MM.1S (cell line): Measurements from ENCODE around the gene IMP3.

ENCODE experiments used
- DNase-seq: peaks from one replicate; pipeline ENCODE4 v3.0.0-alpha.2; 2015
- H2AFZ ChIP-seq: fragments of 300-600 bp; sonication (generic); 2 replicates; pipeline ENCODE4 v1.6.0; 2016; ENCODE audit warnings: antibody characterized with exemption, low read length
- H3F3A ChIP-seq: fragments of 300-600 bp; sonication (generic); 2 replicates; pipeline ENCODE4 v1.6.1; 2016; ENCODE audit warnings: mild to moderate bottlenecking, antibody characterized with exemption, low read length, moderate library complexity, mixed read lengths; ENCODE audit not compliant: insufficient read depth
- H3K27ac ChIP-seq: fragments of 300-600 bp; sonication (generic); 2 replicates; pipeline ENCODE4 v1.5.1; 2016; ENCODE audit warnings: mild to moderate bottlenecking, low read length
- H3K27me3 ChIP-seq: fragments of 300-600 bp; sonication (generic); replicated peaks from 2 replicates; pipeline ENCODE4 v1.6.0; 2016; ENCODE audit warnings: low read length; ENCODE audit not compliant: insufficient read depth
- H3K36me3 ChIP-seq: fragments of 300-600 bp; sonication (generic); replicated peaks from 2 replicates; pipeline ENCODE4 v1.6.1; 2016; ENCODE audit warnings: mild to moderate bottlenecking, low read length, mixed read lengths; ENCODE audit not compliant: insufficient read depth
- H3K4me1 ChIP-seq: fragments of 300-600 bp; sonication (generic); 2 replicates; pipeline ENCODE4 v1.6.1; 2016; ENCODE audit warnings: low read length, mixed read lengths
- H3K4me2 ChIP-seq: fragments of 300-600 bp; sonication (generic); 2 replicates; pipeline ENCODE4 v1.6.0; 2016; ENCODE audit warnings: low read depth, low read length
- H3K4me3 ChIP-seq: fragments of 300-600 bp; sonication (generic); 2 replicates; pipeline ENCODE4 v1.5.1; 2016; ENCODE audit warnings: low read length, mixed read lengths
- H3K79me2 ChIP-seq: fragments of 300-600 bp; sonication (generic); 2 replicates; pipeline ENCODE4 v1.6.1; 2016; ENCODE audit warnings: mixed run types, low read length, mixed read lengths
- H3K9ac ChIP-seq: fragments of 300-600 bp; sonication (generic); 2 replicates; pipeline ENCODE4 v1.6.1; 2016; ENCODE audit warnings: low read length, mixed read lengths
- H3K9me2 ChIP-seq: fragments of 300-600 bp; sonication (generic); replicated peaks from 2 replicates; pipeline ENCODE4 v1.6.1; 2016; ENCODE audit warnings: mild to moderate bottlenecking, low read length, mixed read lengths; ENCODE audit not compliant: insufficient read depth
- H3K9me3 ChIP-seq: fragments of 300-600 bp; sonication (generic); replicated peaks from 2 replicates; pipeline ENCODE4 v1.6.1; 2016; ENCODE audit warnings: mild to moderate bottlenecking, low read length, mixed read lengths; ENCODE audit not compliant: insufficient read depth
- H4K20me1 ChIP-seq: fragments of 300-600 bp; sonication (generic); 2 replicates; pipeline ENCODE4 v1.6.1; 2016; ENCODE audit warnings: mild to moderate bottlenecking, low read length, moderate library complexity, mixed read lengths; ENCODE audit not compliant: insufficient read depth
- EZH2 ChIP-seq: fragments of 300-600 bp; sonication (generic); optimal IDR thresholded peaks from 2 replicates; pipeline ENCODE3; 2017; ENCODE audit warnings: low read depth, mild to moderate bottlenecking, antibody characterized with exemption, low read length, mixed read lengths
- EZH2phosphoT487 ChIP-seq: fragments of 300-600 bp; sonication (generic); IDR thresholded peaks from 2 replicates; pipeline ENCODE4 v1.6.1; 2018; ENCODE audit warnings: antibody characterized with exemption, low read length
- TF ChIP-seq, protein P1 (sequence below): fragments of 300-600 bp; sonication (generic); IDR thresholded peaks from 2 replicates; pipeline ENCODE4 v1.5.1; 2016; ENCODE audit warnings: antibody characterized with exemption, low read length, mixed read lengths

IMP3 gene

DNA sequence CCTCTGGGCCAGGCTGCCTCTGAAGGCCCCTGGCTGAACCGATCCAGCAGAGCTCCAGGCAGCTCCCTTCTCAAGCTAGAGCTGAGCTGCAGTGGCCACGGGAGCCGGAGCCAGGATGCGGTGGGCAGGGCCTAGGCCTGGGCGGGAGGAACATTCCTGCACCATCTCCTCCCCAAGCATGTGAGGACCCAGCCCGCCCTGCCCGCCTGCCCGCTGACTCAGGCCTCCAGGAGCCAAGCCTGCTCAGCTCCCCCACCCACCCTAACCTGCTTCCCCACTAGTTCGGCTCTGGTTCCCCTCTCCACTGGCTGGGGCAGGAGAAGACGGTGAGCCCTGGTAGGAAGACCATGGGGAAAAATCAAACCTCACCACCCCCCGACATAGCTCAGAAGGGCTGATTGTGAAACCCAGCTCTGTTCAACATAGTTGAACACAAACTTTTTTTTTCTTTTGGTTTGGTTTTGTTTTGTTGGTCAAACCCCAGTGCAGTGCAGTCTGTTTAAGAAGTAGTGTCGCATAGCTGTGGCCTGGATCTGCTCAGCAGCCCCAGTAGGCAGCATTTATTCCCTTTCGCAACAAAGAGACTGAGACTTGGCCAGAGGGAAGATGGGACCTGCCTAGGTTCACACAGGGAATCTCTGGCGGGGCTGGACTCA, 21.2 kb upstream of the IMP3 start:
- Histone ChIP-seq H3K27ac (no peak overlapping the region), H3K36me3 (no peaks in the 10 kb centered on the region), H3K4me3 (no peak overlapping the region), H3K9ac (no peak overlapping the region), H3F3A (no peaks in the 10 kb centered on the region), H3K9me2 (no peaks in the 10 kb centered on the region), H2AFZ (no peak overlapping the region), H3K9me3 (no peaks in the 10 kb centered on the region), H3K27me3 (no peaks in the 10 kb centered on the region), H4K20me1 (no peaks in the 10 kb centered on the region), H3K4me1 (no peaks in the 10 kb centered on the region), H3K4me2 (no peak overlapping the region), H3K79me2 (no peaks in the 10 kb centered on the region)
- no peak for DNase-seq
- TF ChIP-seq EZH2phosphoT487 (no peak), EZH2 (no peak)
- TF ChIP-seq, protein P1, sequence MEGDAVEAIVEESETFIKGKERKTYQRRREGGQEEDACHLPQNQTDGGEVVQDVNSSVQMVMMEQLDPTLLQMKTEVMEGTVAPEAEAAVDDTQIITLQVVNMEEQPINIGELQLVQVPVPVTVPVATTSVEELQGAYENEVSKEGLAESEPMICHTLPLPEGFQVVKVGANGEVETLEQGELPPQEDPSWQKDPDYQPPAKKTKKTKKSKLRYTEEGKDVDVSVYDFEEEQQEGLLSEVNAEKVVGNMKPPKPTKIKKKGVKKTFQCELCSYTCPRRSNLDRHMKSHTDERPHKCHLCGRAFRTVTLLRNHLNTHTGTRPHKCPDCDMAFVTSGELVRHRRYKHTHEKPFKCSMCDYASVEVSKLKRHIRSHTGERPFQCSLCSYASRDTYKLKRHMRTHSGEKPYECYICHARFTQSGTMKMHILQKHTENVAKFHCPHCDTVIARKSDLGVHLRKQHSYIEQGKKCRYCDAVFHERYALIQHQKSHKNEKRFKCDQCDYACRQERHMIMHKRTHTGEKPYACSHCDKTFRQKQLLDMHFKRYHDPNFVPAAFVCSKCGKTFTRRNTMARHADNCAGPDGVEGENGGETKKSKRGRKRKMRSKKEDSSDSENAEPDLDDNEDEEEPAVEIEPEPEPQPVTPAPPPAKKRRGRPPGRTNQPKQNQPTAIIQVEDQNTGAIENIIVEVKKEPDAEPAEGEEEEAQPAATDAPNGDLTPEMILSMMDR: no peak

DNA sequence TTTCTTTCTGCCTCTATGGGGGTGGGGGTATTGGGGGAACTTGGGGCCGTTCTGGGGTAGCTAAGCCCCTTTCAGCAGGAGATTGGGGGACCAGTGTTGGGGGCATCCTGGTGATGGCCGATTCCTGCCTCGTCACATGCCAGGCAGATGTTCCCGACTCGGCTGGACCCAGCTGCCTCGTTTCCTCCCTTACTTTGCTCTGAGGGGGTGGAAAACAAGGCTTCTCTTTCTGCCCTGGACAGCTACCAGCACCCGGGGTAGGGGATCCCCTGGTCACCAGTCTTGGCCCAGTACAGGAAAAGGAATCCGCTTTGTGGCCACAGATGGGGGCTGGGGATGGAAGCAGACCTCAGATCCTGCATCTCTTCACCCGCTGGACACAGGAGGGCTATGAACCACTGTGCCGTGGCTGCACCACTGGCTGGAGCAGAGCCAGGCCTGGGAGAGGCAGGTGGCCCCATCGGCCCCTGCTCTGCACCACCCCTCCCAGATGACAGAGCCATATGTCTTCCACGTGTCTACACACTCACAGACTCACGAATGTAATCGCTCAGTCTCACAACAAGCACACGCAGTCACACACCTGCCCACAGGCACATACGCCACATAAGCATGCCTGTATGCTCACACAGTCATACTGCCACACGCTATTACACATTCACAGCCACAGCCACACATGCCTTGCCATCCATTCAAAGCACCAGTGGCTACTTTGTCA, 20.1 kb upstream of the IMP3 start:
- TF ChIP-seq EZH2: no peak
- TF ChIP-seq, protein P1: no peak
- TF ChIP-seq EZH2phosphoT487: no peak
- DNase-seq: no peak
- Histone ChIP-seq H3K27me3 (no peaks in the 10 kb centered on the region), H3K4me1 (no peaks in the 10 kb centered on the region), H4K20me1 (no peaks in the 10 kb centered on the region), H2AFZ (no peak overlapping the region), H3F3A (no peaks in the 10 kb centered on the region), H3K4me2 (no peak overlapping the region), H3K79me2 (no peaks in the 10 kb centered on the region), H3K4me3 (no peak overlapping the region), H3K36me3 (no peaks in the 10 kb centered on the region), H3K9ac (no peak overlapping the region), H3K27ac (no peak overlapping the region), H3K9me2 (no peaks in the 10 kb centered on the region), H3K9me3 (no peaks in the 10 kb centered on the region)

DNA sequence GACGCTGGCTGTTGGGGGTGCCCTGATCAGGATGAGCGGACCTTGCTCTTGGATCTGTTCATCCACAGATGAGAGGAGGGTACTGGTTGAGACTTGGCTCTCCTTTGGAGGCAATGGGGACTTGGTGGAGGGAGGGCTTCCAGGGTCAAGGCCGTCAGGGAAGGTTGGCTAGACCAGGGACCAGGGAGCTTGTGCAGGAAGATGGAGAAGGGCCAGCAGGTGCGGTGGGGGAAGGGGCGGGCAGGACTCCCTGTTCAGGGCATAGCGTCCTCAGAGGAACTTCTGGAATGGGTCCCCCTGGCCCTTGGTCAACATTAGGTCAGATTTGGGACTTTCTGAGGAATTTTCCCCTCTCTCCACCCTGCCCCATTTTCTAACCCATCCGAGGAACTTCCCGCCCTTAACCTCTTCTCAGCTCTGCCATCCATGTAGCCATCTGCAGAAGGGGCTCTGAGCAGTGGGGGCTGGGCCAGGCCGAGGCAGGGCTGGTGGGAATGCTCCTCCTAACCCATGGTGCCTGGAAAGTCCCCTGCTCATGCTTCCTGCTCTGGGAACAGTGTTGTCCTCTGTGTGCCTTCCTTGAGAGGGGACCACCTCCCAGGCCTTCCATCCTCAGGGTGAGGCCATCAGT, 19.2 kb upstream of the IMP3 start:
- Histone ChIP-seq H3K27ac (no peak overlapping the region), H4K20me1 (no peaks in the 10 kb centered on the region)
- TF ChIP-seq EZH2 (no peak), EZH2phosphoT487 (no peak)
- TF ChIP-seq, protein P1: no peak

More for the DNA sequence above, 19.2 kb upstream of the IMP3 start:
- no peak for DNase-seq
- no peaks in the 10 kb centered on the region for H3K4me1 ChIP-seq
- no peaks in the 10 kb centered on the region for H3K79me2 ChIP-seq
- H3F3A ChIP-seq: no peaks in the 10 kb centered on the region
- H3K36me3 ChIP-seq: no peaks in the 10 kb centered on the region
- H3K9me3 ChIP-seq: no peaks in the 10 kb centered on the region
- no peaks in the 10 kb centered on the region for H3K27me3 ChIP-seq
- H3K4me3 ChIP-seq: no peak overlapping the region
- no peak overlapping the region for H3K4me2 ChIP-seq
- no peak overlapping the region for H3K9ac ChIP-seq
- no peaks in the 10 kb centered on the region for H3K9me2 ChIP-seq
- H2AFZ ChIP-seq: no peak overlapping the region
